ENCODE results near the gene GNG5. TPM values are rescaled to one million over a fixed set of nuclear protein-coding genes. Genes with fewer than 3 reads are reported as not detected.
"Not testable (repeated sequence)": the region's sequence is repeated elsewhere in the genome, so short reads cannot be mapped to it uniquely, and the experiment has no call there.

The GNG5 gene
- total RNA-seq = 100 to 1,000 TPM; 116 to 133 TPM

GRCh38 chr1:84506002-84506728 is at the start of gene GNG5, which contains the start of gene SPATA1:
Gene GNG5, minus strand, starts transcription at chr1:84506581. Its CDS starts 490 bp downstream, at chr1:84506091.
Gene SPATA1, plus strand, starts transcription at chr1:84506386. Its CDS starts 9,974 bp downstream, at chr1:84516360.
- Mint-ChIP-seq H3K36me3 (peaks cover 22 to 30% of the 10 kb centered on the region in 2 donors), H3K9me3 (peaks cover 0 to 11% of the 10 kb centered on the region in 2 donors), H3K27ac (peak within 1 kb of the TSS; percentile 99 to 100)
- ATAC-seq (peak; percentile 80 to 92), DNase-seq (ENCODE audit: low spot score in 2 of 2) (peak; percentile 95 to 97)

GRCh38 chr1:84550826-84551225 is 44.4 kb upstream of the GNG5 start:
- no peak for DNase-seq (ENCODE audit: low spot score in 2 of 2)
- ATAC-seq = no peak
- no peaks in the 10 kb centered on the region for H3K36me3 Mint-ChIP-seq
- no peak overlapping the region for H3K27ac Mint-ChIP-seq
- no peaks in the 10 kb centered on the region for H3K9me3 Mint-ChIP-seq

- ATAC-seq (no peak), DNase-seq (ENCODE audit: low spot score in 2 of 2) (no peak)
- Mint-ChIP-seq H3K27ac (no peak overlapping the region), H3K36me3 (peaks cover 5 to 6% of the 10 kb centered on the region in 2 donors), H3K9me3 (no peaks in the 10 kb centered on the region)
Measured at GRCh38 chr1:84541679-84542078, 35.3 kb upstream of the GNG5 start.

- no peaks in the 10 kb centered on the region for H3K9me3 Mint-ChIP-seq
- DNase-seq (ENCODE audit: low spot score in 2 of 2) (no peak), ATAC-seq (no peak)
- H3K36me3 Mint-ChIP-seq = peaks cover 5 to 6% of the 10 kb centered on the region in 2 donors
- H3K27ac Mint-ChIP-seq = no peak overlapping the region
Measured at GRCh38 chr1:84540759-84541158, 34.4 kb upstream of the GNG5 start.

GRCh38 chr1:84539972-84540371 is 33.6 kb upstream of the GNG5 start:
- Mint-ChIP-seq H3K36me3 (peaks cover 5 to 6% of the 10 kb centered on the region in 2 donors), H3K9me3 (no peaks in the 10 kb centered on the region), H3K27ac (no peak overlapping the region)
- DNase-seq (ENCODE audit: low spot score in 2 of 2) (no peak), ATAC-seq (peak in 1 of 2 donors; percentile 64)

- ATAC-seq = peak in 1 of 2 donors; percentile 37
- Mint-ChIP-seq H3K36me3 (peaks cover 5 to 6% of the 10 kb centered on the region in 2 donors), H3K9me3 (no peaks in the 10 kb centered on the region), H3K27ac (peak overlapping the region in 1 of 2 donors; percentile 60)
- no peak for DNase-seq (ENCODE audit: low spot score in 2 of 2)
Measured at GRCh38 chr1:84538599-84538998, 32.2 kb upstream of the GNG5 start.

- no peaks in the 10 kb centered on the region for H3K9me3 Mint-ChIP-seq
Measured at GRCh38 chr1:84525779-84526178, 19.4 kb upstream of the GNG5 start.

GRCh38 chr1:84524590-84524989 is 18.2 kb upstream of the GNG5 start:
- Mint-ChIP-seq H3K36me3 (no peaks in the 10 kb centered on the region), H3K9me3 (no peaks in the 10 kb centered on the region), H3K27ac (no peak overlapping the region)
- DNase-seq (ENCODE audit: low spot score in 2 of 2) = no peak
- ATAC-seq = no peak

More at GRCh38 chr1:84525779-84526178, 19.4 kb upstream of the GNG5 start:
- no peak overlapping the region for H3K27ac Mint-ChIP-seq
- ATAC-seq = no peak
- no peak for DNase-seq (ENCODE audit: low spot score in 2 of 2)
- H3K36me3 Mint-ChIP-seq = no peaks in the 10 kb centered on the region

GRCh38 chr1:84510668-84511067 is 4.3 kb upstream of the GNG5 start:
- H3K36me3 Mint-ChIP-seq = peaks cover 6 to 15% of the 10 kb centered on the region in 2 donors
- DNase-seq (ENCODE audit: low spot score in 2 of 2) = no peak
- peaks cover 0 to 11% of the 10 kb centered on the region in 2 donors for H3K9me3 Mint-ChIP-seq
- ATAC-seq = no peak
- no peak overlapping the region for H3K27ac Mint-ChIP-seq

GRCh38 chr1:84510165-84510564 is 3.8 kb upstream of the GNG5 start:
- ATAC-seq = no peak
- peaks cover 0 to 11% of the 10 kb centered on the region in 2 donors for H3K9me3 Mint-ChIP-seq

GRCh38 chr1:84509029-84509428 is 2.6 kb upstream of the GNG5 start:
- peaks cover 22 to 30% of the 10 kb centered on the region in 2 donors for H3K36me3 Mint-ChIP-seq
- DNase-seq (ENCODE audit: low spot score in 2 of 2) = no peak
- no peak for ATAC-seq
- peaks cover 0 to 11% of the 10 kb centered on the region in 2 donors for H3K9me3 Mint-ChIP-seq
- no peak overlapping the region for H3K27ac Mint-ChIP-seq

More at GRCh38 chr1:84510165-84510564, 3.8 kb upstream of the GNG5 start:
- Mint-ChIP-seq H3K27ac (no peak overlapping the region), H3K36me3 (peaks cover 11 to 20% of the 10 kb centered on the region in 2 donors)
- DNase-seq (ENCODE audit: low spot score in 2 of 2) = no peak

GRCh38 chr1:84508510-84508909 is 2.1 kb upstream of the GNG5 start:
- DNase-seq (ENCODE audit: low spot score in 2 of 2) = no peak
- no peak for ATAC-seq
- Mint-ChIP-seq H3K27ac (no peak overlapping the region), H3K9me3 (peaks cover 0 to 11% of the 10 kb centered on the region in 2 donors), H3K36me3 (peaks cover 22 to 30% of the 10 kb centered on the region in 2 donors)

GRCh38 chr1:84507887-84508286 is 1.5 kb upstream of the GNG5 start:
- Mint-ChIP-seq H3K9me3 (peaks cover 0 to 11% of the 10 kb centered on the region in 2 donors), H3K36me3 (peaks cover 22 to 30% of the 10 kb centered on the region in 2 donors)
- DNase-seq (ENCODE audit: low spot score in 2 of 2); H3K27ac Mint-ChIP-seq; ATAC-seq: not testable (repeated sequence)

GRCh38 chr1:84506729-84507453 is 510 bp upstream of the GNG5 start:
- H3K36me3 Mint-ChIP-seq = peaks cover 22 to 30% of the 10 kb centered on the region in 2 donors
- ATAC-seq = no peak
- H3K9me3 Mint-ChIP-seq = peaks cover 0 to 11% of the 10 kb centered on the region in 2 donors

GRCh38 chr1:84505493-84506001 is 834 bp downstream of the GNG5 start:
- Mint-ChIP-seq H3K36me3 (peaks cover 22 to 30% of the 10 kb centered on the region in 2 donors), H3K27ac (peak overlapping the region; percentile 99 to 100), H3K9me3 (peaks cover 0 to 11% of the 10 kb centered on the region in 2 donors)
- DNase-seq (ENCODE audit: low spot score in 2 of 2) (no peak), ATAC-seq (peak; percentile 15 to 37)

More at GRCh38 chr1:84506729-84507453, 510 bp upstream of the GNG5 start:
- H3K27ac Mint-ChIP-seq = peak overlapping the region; percentile 98 to 99
- DNase-seq (ENCODE audit: low spot score in 2 of 2) = no peak

- DNase-seq (ENCODE audit: low spot score in 2 of 2) = no peak
- Mint-ChIP-seq H3K27ac (peak overlapping the region; percentile 99 to 100), H3K36me3 (peaks cover 22 to 30% of the 10 kb centered on the region in 2 donors), H3K9me3 (peaks cover 0 to 11% of the 10 kb centered on the region in 2 donors)
- peak in 1 of 2 donors; percentile 66 for ATAC-seq
Measured at GRCh38 chr1:84504580-84505492, 1.5 kb downstream of the GNG5 start.

Data from activated naive CD4-positive, alpha-beta T cell treated with anti-CD3 and anti-CD28 coated beads, Interleukin-2, amount 50 U/mL, for 72 hours (primary cell).